Thoracic aorta (tissue), 2 donors: ENCODE data around the gene SMIM17. TPM values are rescaled to one million over a fixed set of nuclear protein-coding genes. Genes with fewer than 3 reads are reported as not detected.

ENCODE experiments used
- ATAC-seq: fragments of 150-250 bp; one replicate; pipeline ENCODE4 v1.8.0; 2017; ENCODE audit warnings: low read depth; ENCODE audit not compliant: insufficient number of reproducible peaks, low FRiP score
- DNase-seq: peaks from one replicate; pipeline ENCODE4 v3.0.0-alpha.2; 2020; ENCODE audit warnings: low spot score
- H3K27ac ChIP-seq, 2 donors: fragments of 200-600 bp; sonication (generic); 1 replicate in 1 of 2; 2 replicates in 1 of 2; pipeline ENCODE4 v1.5.1; 2016; ENCODE audit warnings: mild to moderate bottlenecking in 2 of 2, moderate library complexity in 2 of 2
- H3K27me3 ChIP-seq: fragments of 200-600 bp; sonication (generic); replicated peaks from 2 replicates; pipeline ENCODE4 v1.6.0; 2016; ENCODE audit warnings: mild to moderate bottlenecking; ENCODE audit not compliant: insufficient read depth
- H3K36me3 ChIP-seq: fragments of 200-600 bp; sonication (generic); one replicate; pipeline ENCODE4 v1.5.1; 2016
- H3K4me1 ChIP-seq, 2 donors: fragments of 200-600 bp; sonication (generic); 1 replicate in 1 of 2; 2 replicates in 1 of 2; pipeline versions ENCODE4 v1.5.1 to v1.6.0; 2016; ENCODE audit warnings: low read depth in 2 of 2, mild to moderate bottlenecking in 1 of 2; ENCODE audit not compliant: control insufficient read depth in 1 of 2
- H3K4me3 ChIP-seq: fragments of 200-600 bp; sonication (generic); 2 replicates; pipeline ENCODE4 v1.5.1; 2016; ENCODE audit warnings: mild to moderate bottlenecking
- H3K9me3 ChIP-seq: fragments of 200-600 bp; sonication (generic); 2 replicates; pipeline ENCODE4 v1.5.1; 2016
- CTCF ChIP-seq: fragments of 200-600 bp; sonication (generic); IDR thresholded peaks from one replicate; pipeline ENCODE4 v1.5.1; 2019; ENCODE audit warnings: antibody characterized with exemption
- total RNA-seq, 2 donors: library from RNA; depleted of rRNA; stranded (reverse); fragments of >200 nt; gene quantifications; one replicate each; pipeline versions ENCODE4 v1.1.0 to v1.2.3, GENCODE V29; 2016

The SMIM17 gene
- 1 to 10 TPM in 1 of 2 donors, not detected in 1; 4.4 TPM for total RNA-seq

- no peak for TF ChIP-seq CTCF
- H3K36me3 ChIP-seq = no peaks in the 10 kb centered on the region
- H3K9me3 ChIP-seq = peaks cover 17% of the 10 kb centered on the region
- H3K27ac ChIP-seq = no peak within 1 kb of the TSS
- no peak within 1 kb of the TSS for H3K4me3 ChIP-seq
- DNase-seq = no peak
- no peak for ATAC-seq
- no peaks in the 10 kb centered on the region for H3K27me3 ChIP-seq
- H3K4me1 ChIP-seq = no peaks in the 10 kb centered on the region
Measured at GRCh38 chr19:56642711-56643459, at the start of gene SMIM17. TSS of gene SMIM17 (plus strand) at chr19:56643159. CDS start at chr19:56645668, 2,509 bp downstream.

- peaks cover 6 to 9% of the 10 kb centered on the region in 2 donors for H3K4me1 ChIP-seq
- H3K27ac ChIP-seq = peak overlapping the region in 1 of 2 donors; percentile 74
- no peaks in the 10 kb centered on the region for H3K36me3 ChIP-seq
- TF ChIP-seq CTCF = no peak
- DNase-seq (no peak), ATAC-seq (no peak)
- H3K9me3 ChIP-seq = peaks cover 3% of the 10 kb centered on the region
- H3K27me3 ChIP-seq = no peaks in the 10 kb centered on the region
- peak overlapping the region; percentile 93 for H3K4me3 ChIP-seq
Measured at GRCh38 chr19:56594446-56594782, 48.5 kb upstream of the SMIM17 start.

- Histone ChIP-seq H3K36me3 (no peaks in the 10 kb centered on the region), H3K4me3 (peak within 1 kb of the TSS; percentile 93), H3K9me3 (peaks cover 3% of the 10 kb centered on the region), H3K27ac (peak within 1 kb of the TSS; percentile 34 to 74), H3K4me1 (peaks cover 6 to 9% of the 10 kb centered on the region in 2 donors), H3K27me3 (no peaks in the 10 kb centered on the region)
- no peak for TF ChIP-seq CTCF
- ATAC-seq (peak; percentile 67), DNase-seq (peak; percentile 58)
Measured at GRCh38 chr19:56594783-56595547, 48.0 kb upstream of the SMIM17 start, which contains the start of gene ZNF71. TSS of gene ZNF71 (plus strand) at chr19:56595302. CDS start at chr19:56601559, 6,257 bp downstream.

GRCh38 chr19:56595548-56595899, 47.4 kb upstream of the SMIM17 start:
- H3K4me1 ChIP-seq = peaks cover 6 to 9% of the 10 kb centered on the region in 2 donors
- H3K9me3 ChIP-seq = no peaks in the 10 kb centered on the region
- peak overlapping the region; percentile 34 to 74 for H3K27ac ChIP-seq
- TF ChIP-seq CTCF = no peak
- H3K36me3 ChIP-seq = peaks cover 2% of the 10 kb centered on the region
- DNase-seq (no peak), ATAC-seq (no peak)
- peak overlapping the region; percentile 93 for H3K4me3 ChIP-seq
- H3K27me3 ChIP-seq = no peaks in the 10 kb centered on the region

- Histone ChIP-seq H3K4me1 (peaks cover 6 to 9% of the 10 kb centered on the region in 2 donors), H3K27me3 (no peaks in the 10 kb centered on the region), H3K4me3 (no peak overlapping the region), H3K27ac (no peak overlapping the region), H3K36me3 (peaks cover 12% of the 10 kb centered on the region), H3K9me3 (no peaks in the 10 kb centered on the region)
- DNase-seq (no peak), ATAC-seq (no peak)
- no peak for TF ChIP-seq CTCF
Measured at GRCh38 chr19:56596676-56597075, 46.3 kb upstream of the SMIM17 start.
